NCI-H1105 (cell line): ENCODE data around the gene TAGLN3.

Experiments used
- DNase-seq: peaks from one replicate; lab custom pipeline; 2025; lab: John Stamatoyannopoulos, UW

TAGLN3 gene

GRCh38 chr3:111998636-111999483, at the start of gene TAGLN3:
TAGLN3 (plus strand) TSS chr3:111998922; CDS start chr3:111999423, 501 bp downstream.
- DNase-seq: peak; percentile 87

GRCh38 chr3:111949712-111950111, 49.0 kb upstream of the TAGLN3 start:
- DNase-seq: no peak

DNA sequence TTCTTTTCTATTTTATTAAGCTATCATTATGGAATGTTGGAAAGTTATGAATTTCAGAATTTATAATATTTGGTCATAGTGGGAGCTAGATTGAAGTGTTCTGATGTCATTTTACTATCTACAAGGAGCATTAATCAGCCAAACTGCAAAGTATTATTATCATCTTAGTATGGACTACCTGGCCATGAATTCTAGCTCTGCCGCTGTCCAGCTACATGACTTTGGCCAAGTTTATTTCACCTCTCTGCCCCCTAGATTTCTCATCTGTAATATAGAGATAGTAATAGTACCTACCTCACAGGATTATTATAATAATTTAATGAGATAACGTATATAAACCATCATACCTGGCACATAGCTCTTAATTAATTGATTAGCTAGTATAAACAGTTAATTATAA, 47.7 kb upstream of the TAGLN3 start:
- no peak for DNase-seq

DNA sequence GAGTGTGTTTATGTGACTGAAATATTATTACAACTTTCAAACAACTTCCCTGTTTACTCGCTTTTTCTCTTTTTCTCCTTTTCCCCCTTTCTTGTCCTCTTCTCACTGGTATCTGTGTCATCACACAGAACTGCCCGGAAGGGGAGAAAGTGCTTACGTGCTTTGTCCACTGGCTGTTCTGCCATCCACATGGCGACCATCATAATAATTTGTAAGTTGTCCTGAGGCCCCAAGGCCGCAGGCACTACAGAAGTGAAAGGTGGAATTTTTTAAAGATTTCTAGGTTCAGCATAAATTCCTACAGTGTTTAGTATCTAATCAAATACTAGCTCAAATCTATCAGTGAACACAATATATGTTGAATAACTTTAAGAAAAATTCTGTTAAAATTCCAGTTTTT, 46.6 kb upstream of the TAGLN3 start:
- DNase-seq: no peak

- no peak for DNase-seq
These were observed 45.8 kb upstream of the TAGLN3 start for GRCh38 chr3:111952866-111953450.

- no peak for DNase-seq
These were observed 44.3 kb upstream of the TAGLN3 start for GRCh38 chr3:111954228-111954990.

- no peak for DNase-seq
These were observed 42.8 kb upstream of the TAGLN3 start for GRCh38 chr3:111955876-111956275.

- no peak for DNase-seq
These were observed 42.3 kb upstream of the TAGLN3 start for GRCh38 chr3:111956449-111956848.

DNA sequence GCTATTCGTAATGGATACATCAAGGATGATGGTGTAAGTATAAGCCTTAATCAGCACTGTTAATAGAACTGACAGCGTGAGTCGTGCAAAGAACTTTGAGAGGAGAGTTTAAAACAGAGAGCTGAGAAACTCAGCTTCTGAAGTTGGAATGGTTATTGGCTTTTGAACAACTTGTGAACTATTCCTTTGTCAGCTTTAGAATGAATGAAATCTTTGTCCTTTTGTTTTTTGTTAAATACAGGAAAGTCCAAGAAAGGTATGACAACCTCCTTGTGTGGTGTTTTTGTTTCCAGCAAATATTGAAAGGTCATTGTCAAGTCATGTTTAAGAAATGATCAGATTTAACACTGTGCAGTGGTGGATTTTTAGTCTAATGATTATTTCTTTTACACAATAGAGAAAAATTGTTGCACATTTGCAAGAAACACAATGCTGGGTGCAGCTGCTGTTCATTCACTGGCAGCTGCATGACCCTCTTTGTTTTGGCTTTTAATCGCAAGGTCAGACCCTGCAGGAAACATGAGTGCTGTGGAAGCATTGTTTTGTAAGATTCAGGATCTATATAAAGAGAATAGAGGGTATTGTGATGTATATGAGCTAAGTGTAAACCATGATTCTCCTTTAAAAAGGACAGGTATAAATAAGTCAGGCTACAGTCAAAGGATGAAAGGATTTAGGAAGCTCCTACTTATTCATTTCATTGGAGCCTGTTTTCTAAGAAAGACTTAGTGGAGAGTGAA, 41.6 kb upstream of the TAGLN3 start:
- DNase-seq: no peak

- DNase-seq: no peak
These were observed 37.1 kb upstream of the TAGLN3 start for GRCh38 chr3:111961461-111962164.

- no peak for DNase-seq
These were observed 35.3 kb upstream of the TAGLN3 start for GRCh38 chr3:111963424-111963823.

DNA sequence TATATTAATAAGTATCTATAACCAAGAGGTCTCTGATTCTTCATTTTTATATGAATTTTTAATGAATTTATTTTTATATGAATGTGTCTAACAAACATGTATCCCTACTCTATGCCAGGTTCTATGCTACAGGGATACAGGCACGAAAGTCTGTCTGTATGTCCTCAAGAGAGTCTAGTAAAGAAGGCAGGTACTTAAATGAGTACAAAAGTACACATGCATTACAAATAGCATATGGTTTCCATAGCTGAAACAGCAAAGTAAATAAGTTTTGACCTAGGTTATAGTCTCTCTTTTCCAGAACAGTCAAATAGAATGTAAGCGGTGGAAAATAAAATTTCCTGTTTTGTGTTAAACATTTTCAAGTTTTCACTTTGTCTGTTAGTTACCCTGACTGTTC, 33.2 kb upstream of the TAGLN3 start:
- no peak for DNase-seq

DNA sequence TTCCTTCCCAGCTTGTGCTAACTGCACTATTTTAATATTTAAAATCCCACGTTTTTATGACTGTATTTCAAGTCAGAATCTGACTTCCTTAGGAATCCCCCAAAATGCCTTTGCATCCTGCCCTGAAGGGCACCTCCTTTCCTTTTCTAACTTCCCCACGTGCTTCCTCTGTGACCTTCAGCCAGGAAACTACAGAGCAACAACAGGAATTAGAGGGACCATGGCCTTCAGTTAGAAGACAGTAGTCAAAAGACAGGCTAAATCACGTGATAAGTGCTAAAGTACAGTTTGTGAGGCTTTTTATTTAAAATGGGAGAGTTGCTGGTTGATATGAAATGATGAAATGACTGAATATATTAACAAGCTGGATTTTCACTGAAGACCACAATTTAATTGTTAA, 31.7 kb upstream of the TAGLN3 start:
- no peak for DNase-seq

DNA sequence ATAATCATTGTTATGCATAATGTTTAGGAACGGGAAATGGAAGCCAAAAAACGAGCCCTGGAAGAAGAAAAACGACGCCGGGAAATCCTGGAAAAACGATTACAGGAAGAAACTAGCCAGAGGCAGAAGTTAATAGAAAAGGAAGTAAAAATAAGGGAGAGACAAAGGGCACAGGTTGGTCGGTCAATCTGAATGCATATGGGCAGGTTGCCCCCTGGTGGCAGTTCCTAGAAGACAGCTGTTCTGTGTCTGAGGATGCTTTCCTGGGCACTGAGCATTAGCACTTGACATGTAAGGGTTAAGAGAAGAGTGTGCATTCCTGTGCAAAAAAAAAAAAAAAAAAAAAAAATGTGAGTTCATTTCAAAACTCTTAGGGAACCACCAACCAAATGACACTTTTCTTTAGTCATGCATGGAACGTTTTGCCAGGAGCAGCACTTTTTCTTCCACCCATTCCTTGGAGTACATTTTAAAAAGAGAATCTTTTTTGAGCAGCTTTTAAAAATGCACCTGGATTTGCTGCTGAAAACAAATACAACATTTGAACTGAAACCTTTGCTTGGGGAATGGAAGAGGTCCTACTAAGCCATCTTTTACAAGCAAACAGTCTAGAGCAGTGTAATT, 31.0 kb upstream of the TAGLN3 start:
- peak; percentile 67 for DNase-seq

GRCh38 chr3:111968319-111969054, 30.2 kb upstream of the TAGLN3 start:
- DNase-seq: no peak

DNA sequence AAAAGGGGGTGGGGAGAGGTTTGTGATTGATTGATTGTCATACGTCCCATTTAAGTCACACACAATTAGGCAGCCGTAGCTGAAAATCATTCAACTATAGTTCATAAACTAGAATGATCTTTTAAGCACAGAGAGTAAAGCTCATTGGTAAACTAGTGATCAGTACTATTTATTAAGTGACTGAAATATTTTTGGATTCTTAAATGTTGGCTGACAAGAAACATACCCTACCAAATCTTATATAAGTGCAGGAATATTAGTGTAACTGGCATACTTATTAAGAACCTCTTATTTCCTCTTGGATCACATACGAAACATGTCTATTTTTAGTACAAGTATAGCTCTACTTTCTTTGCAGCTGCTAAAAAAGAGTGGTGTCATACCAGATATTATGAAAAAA, 28.3 kb upstream of the TAGLN3 start:
- no peak for DNase-seq

DNA sequence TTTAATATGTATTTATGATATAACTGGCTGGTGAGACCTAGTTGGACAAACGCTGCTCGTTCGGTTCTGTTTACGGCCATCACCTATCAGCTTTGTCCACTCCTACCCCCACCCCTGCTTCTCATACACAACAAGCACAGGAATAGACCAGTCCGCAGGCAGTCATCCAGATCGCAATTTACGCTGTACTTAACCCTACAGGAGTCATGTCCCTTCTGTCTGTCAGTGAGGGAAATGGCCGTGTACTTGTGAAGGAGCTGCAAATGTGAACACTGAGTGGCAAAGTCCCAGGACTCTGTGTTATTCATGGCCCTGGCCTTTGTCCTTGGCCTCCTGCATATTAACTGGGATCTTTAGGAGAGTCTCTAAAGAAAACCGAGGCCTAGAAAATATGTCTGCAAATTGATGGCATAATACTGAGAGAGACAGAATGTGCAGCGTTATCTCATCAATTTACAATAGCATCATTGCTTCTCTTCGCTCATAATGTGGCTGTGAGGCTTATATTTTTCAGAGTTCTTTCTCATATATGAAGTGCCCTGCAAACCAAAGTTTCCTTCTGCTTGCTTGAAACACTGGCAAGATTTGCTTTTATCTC, 27.1 kb upstream of the TAGLN3 start:
- no peak for DNase-seq

- DNase-seq: no peak
These were observed 25.8 kb upstream of the TAGLN3 start for GRCh38 chr3:111972891-111973290.

DNA sequence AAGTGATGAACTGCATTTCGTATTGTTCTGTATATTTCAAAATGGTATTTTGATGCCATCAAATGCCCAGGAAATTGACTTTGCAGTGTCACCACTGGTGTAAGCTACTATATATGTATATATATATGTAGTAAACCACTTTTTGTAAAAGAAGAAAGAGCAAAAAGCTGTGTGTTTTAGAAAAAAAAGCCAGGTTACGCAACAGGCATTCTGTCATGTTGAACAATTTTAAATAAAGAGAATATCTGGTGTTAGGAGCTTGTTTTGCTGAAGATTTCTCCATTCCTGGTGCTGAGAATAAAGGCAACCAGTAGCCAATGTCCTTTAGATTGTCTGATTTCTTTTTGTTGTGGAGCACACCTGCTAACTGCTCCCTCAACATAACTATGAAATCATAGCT, 23.6 kb upstream of the TAGLN3 start:
- no peak for DNase-seq

DNA sequence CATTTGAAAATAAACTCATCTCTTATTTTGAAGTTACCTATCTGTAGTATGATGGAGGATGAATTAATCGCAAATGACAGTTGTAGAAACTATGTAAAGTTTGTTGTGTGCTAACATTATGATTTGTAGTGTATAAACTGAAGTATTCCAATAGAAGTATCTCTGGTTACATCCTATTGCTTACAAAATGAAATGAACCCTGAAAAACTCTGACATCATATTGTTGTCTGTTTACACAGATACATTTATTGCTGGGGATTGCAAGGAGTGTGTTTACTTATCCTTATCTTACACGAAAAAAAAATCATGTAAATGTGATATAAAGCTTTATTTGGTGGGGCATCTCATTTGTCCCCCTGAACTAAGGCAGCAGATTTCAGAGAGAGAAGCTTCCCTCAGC, 22.5 kb upstream of the TAGLN3 start:
- DNase-seq: no peak
